Kidney epithelial cell (primary cell): Measurements from ENCODE around the gene TXNDC5. TPM values are rescaled to one million over a fixed set of nuclear protein-coding genes. Genes with fewer than 3 reads are reported as not detected.

Source experiments
- DNase-seq: peaks from one replicate; pipeline ENCODE4 v3.0.0-alpha.2; 2010; ENCODE audit warnings: low read depth
- H3K27me3 ChIP-seq: 2 replicates; pipeline ENCODE4 v1.6.0; 2011; ENCODE audit warnings: low read length; ENCODE audit not compliant: control insufficient read depth, insufficient read depth
- H3K36me3 ChIP-seq: 2 replicates; pipeline ENCODE4 v1.5.1; 2011; ENCODE audit warnings: low read length; ENCODE audit not compliant: control insufficient read depth, insufficient read depth
- H3K4me3 ChIP-seq: 2 replicates; pipeline ENCODE4 v1.5.1; 2011; ENCODE audit warnings: low read depth, mild to moderate bottlenecking, control low read depth, low read length
- CTCF ChIP-seq: IDR thresholded peaks from 2 replicates; pipeline ENCODE4 v1.5.1; 2011; ENCODE audit warnings: mild to moderate bottlenecking, moderate library complexity, low read length, control low read depth, inconsistent platforms; ENCODE audit not compliant: insufficient read depth, poor library complexity, severe bottlenecking
- total RNA-seq: library from RNA; depleted of rRNA; stranded (reverse); fragments of >200 nt; gene quantifications from 2 replicates; pipeline ENCODE4 v1.2.3, GENCODE V29; 2015

TXNDC5 gene
- total RNA-seq, 1 donor from 2014 or later, result 193 TPM

GRCh38 chr6:7933794-7934193, 23.2 kb upstream of the TXNDC5 start:
- Histone ChIP-seq H3K36me3 (no peaks in the 10 kb centered on the region), H3K27me3 (no peaks in the 10 kb centered on the region), H3K4me3 (no peak overlapping the region)
- TF ChIP-seq CTCF, result no peak
- no peak for DNase-seq

DNA sequence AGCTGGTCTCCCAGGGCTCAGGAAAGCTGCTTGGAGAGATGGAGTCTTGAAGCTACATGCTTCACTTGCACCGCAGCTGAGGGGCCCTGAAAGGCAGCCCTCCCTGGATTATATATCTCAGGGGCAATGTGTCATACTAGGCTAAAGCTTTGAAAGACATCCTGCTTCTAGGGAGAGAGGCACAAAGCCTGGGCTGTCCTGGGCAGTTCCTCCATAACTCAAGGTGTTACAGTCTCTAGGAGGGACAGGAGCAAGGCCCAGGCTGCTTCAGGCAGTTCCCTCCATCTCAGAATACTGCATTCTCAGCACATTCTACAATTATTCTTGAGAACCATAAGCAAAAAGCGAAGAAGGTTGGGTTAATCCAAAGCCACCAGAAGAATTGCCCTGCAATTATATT, 22.0 kb upstream of the TXNDC5 start:
- Histone ChIP-seq H3K36me3 (no peaks in the 10 kb centered on the region), H3K4me3 (no peak overlapping the region), H3K27me3 (no peaks in the 10 kb centered on the region)
- TF ChIP-seq CTCF, result no peak
- no peak for DNase-seq

DNA sequence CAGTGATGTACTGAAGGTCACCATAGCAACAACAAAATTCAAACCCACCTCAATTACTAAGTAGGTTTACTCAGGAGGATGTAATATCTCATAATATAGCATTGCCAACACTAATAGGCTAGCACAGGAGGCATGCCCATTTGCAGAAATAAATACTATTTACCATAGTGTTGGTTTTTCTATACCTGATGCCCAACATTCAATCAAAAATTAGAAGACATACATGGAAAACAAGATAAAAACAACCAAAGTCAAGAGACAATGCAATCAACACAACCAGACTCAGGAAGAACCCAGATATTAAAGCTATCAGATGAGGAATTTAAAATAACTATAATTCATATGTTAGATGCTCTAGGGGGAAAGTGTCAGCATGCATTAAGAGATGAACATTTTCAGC, 14.3 kb upstream of the TXNDC5 start:
- Histone ChIP-seq H3K36me3 (no peaks in the 10 kb centered on the region), H3K27me3 (no peaks in the 10 kb centered on the region), H3K4me3 (no peak overlapping the region)
- no peak for DNase-seq
- TF ChIP-seq CTCF, result no peak

GRCh38 chr6:7922596-7922995, 12.0 kb upstream of the TXNDC5 start:
- TF ChIP-seq CTCF, result no peak
- no peaks in the 10 kb centered on the region for H3K27me3 ChIP-seq
- DNase-seq, result no peak
- H3K4me3 ChIP-seq, result no peak overlapping the region
- H3K36me3 ChIP-seq, result no peaks in the 10 kb centered on the region

DNA sequence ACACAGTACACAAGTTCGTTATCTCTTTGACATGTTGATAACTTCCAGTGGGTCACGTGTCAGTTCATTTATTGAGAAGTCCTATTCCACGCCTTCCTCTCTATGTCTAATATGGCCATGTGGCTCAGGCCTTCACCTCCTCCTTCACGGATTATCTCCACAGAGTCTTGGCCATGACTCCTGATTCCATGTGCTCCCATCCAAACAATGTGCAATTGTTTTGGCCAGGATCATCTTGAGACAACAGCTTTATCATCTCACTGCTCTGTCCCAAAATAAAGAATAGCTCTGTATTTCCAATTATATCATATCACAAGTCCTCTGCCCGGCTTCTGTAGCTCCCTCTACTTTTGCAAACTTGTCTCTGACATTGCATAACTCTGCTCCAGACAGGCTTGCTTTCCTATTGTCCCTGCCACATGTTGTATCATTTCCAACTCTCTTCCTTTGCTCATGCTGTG, 11.1 kb upstream of the TXNDC5 start:
- H3K4me3 ChIP-seq, result no peak overlapping the region
- no peak for TF ChIP-seq CTCF
- H3K27me3 ChIP-seq, result no peaks in the 10 kb centered on the region
- no peaks in the 10 kb centered on the region for H3K36me3 ChIP-seq
- DNase-seq, result no peak

- TF ChIP-seq CTCF, result no peak
- no peak for DNase-seq
- no peaks in the 10 kb centered on the region for H3K27me3 ChIP-seq
- no peak overlapping the region for H3K4me3 ChIP-seq
- H3K36me3 ChIP-seq, result no peaks in the 10 kb centered on the region
Measured at GRCh38 chr6:7921046-7921445, 10.5 kb upstream of the TXNDC5 start.
